ENCODE data around the gene IRF6.

Gene IRF6

DNA sequence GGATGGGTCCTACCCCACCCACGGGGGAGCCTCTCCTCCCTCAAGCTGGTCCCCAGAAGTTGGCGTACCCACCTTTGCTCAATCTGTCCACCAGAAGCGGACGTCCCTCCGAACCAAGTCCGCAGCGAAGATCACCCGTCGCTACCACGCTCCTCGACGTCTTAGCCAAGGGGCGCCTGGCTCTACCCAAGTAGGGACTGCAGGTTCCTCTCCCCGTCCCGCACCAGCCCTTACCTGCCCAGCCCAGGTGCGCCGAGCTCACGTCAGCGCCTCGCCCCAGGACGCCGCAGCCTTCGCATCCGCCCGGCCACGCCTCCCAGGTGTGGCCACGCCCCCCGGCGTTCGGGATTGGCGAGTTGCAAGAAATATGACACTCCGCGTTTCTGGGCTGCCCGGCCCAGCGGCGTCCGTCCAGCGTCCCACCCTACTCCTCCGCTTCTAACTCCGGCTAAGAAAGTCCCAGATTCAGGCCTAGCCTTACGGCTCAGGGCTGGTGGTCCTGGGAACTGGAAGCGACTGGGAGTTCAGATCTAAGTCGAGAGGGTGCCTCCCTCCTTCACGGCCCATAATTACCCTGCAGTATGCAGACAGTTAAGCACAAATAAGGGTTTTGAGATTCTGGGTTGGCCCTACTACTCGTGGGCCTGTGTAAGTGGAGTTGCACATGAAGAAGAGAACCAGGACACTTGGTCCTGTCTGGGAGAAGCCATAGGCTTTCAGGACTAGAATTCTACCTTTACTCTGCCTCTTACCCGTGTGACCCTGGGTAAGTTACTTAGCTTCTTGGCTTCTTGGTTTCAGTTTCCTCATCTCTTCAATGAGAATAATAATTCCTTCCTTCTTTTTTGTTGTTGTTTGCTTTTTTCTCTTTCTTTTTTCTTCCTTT is at the start of gene IRF6:
Gene IRF6, minus strand, starts transcription at position 268 of the 886 bp plus-strand sequence. CDS start 4,729 bp downstream, outside the sequence.
- DNase-seq = peak; percentile 85 to 90 (median 87)

DNA sequence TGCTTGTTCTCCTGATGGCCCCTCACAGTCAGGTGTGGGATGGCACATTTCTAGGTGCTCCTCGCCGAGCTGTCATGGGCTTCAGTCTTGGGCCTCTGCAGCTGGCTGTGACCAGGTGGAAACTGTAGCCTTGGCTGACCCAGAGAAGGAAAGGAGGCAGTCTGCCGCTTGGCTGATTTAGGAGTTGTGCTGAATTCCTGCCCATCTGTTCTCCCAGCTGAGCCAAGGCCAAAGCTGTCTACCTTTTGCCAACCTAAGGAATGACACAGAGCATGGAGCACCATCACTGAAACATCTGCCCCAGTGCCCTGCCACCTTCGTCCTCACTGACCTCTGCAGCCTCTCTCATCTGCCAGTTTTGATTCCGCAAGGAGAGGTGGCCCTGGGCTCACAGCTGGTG is 49.7 kb upstream of the IRF6 start:
- DNase-seq = no peak

DNA sequence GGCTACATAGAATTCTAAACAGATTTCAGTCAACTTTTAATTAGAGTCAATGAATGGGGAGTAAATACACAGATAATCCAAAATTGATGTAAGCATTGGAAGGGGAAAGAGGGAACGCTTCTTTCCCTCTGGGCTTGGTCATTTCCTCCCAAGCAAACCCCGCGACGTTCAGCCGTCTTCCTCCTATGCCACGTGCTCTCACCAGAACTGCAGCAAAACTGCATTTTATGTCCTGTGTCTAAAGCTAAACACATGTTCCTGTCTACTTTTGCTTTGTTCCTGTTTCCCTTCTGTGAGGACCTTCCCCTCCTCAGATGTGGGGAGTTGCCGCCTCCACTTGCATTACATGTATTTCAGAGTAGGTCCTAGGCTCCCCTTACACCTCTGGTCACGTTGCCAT is 49.1 kb upstream of the IRF6 start:
- DNase-seq = no peak

DNA sequence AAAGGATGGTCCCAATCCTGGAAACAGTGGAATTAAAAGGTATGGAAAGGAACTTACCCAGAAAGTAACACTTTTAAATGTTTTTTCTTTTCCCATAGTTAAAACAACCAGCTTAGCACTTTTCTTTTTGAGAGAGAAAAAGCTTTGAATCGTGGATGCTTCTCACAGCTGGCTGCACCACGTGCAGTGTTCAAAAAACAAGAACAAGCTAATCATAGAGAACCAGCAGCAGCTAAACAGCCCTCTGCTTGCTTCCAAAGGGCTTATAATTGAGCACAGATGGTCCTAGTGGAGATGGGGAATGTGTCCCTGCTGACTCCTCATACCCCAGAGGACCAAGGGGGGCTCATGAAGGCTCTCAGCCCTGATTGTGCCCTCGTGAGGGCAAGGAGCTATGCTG is 48.3 kb upstream of the IRF6 start:
- DNase-seq = no peak

DNA sequence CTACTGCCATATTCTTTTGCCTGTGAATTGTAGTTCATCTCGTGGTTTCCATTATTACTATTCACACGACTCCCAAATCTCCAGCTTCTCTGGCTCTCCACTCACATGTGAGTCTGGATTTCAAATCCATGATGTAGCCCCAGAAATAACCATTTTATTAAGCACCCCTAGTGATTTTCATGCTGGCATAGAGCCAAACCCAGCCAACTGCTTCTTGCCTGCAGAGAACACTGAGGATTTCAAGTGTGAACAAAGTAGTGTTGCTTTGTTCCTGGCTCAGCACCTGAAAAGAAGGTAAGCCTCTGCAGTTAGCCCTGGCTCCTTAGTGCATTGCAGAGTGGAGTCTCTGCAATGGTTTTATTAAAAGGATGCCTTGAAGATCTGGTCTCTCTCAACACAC is 47.7 kb upstream of the IRF6 start:
- peak in 1 of 3 experiments; percentile 28 for DNase-seq

DNA sequence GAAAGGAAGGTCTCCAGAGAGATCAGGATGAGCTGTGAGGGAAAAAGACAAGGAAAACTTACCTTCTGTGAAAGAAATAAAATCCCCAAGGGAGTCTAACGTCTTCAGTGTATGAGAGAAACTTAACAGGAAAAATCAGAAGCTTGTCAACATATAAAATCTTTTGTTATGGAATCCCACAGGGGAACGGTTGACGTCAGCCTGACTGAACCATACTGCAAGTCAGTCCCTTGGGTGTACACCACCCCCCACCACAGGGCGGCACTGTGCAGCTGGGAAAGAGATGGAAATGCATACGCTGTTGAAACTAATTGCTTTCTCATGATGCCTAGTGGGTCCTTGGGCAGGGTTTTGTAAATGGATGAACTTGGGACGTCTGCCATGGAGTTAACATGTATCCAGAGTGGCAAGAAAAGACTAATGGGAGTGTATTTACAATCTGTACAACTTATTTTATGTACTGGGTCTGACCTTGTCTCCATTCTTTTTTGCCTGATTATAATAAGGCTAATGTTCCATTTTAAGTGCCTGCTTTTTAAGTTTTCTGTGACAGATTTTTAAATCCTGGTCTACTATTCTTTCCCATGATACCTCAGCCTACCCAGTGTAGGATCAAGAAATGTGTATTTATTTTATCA is 44.5 kb upstream of the IRF6 start:
- DNase-seq = peak; percentile 2 to 53 (median 34)

DNA sequence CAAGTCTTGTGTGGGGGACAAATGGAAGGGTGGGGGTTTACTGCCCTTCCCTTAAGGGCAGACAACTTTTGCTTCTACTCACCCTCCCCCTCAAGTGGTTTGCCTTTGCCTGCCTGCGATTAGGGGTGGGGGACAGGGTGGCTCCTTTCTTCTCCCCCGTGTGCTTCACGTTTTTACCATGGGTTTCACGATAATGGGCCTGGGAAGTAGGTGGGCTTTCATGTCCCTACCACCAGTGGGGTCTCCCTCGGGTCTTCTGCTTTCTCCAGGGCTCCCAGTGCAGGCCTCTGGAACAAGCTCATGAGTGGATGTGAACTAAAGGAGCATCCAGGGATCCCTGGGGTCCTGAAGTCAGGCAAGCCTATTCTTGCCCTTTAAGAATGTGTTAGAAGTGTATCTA is 43.4 kb upstream of the IRF6 start:
- DNase-seq = no peak

DNA sequence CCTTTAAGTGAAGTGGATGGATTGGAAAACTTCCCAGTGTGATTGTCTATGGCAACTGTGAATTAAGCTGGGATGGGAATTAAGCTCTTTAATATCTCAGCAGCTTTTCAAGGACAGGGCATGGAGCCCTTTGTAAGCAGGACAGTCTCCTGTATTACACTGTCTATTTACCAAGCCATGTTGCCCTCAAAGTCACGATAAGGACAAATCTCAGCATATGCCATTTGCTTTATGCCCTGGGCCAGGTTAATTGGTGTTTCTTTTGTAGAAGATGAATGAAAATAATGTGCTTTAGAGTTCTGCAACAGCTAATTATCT is 39.4 kb upstream of the IRF6 start:
- DNase-seq = peak in 2 of 3 experiments; percentile 67 to 95

DNA sequence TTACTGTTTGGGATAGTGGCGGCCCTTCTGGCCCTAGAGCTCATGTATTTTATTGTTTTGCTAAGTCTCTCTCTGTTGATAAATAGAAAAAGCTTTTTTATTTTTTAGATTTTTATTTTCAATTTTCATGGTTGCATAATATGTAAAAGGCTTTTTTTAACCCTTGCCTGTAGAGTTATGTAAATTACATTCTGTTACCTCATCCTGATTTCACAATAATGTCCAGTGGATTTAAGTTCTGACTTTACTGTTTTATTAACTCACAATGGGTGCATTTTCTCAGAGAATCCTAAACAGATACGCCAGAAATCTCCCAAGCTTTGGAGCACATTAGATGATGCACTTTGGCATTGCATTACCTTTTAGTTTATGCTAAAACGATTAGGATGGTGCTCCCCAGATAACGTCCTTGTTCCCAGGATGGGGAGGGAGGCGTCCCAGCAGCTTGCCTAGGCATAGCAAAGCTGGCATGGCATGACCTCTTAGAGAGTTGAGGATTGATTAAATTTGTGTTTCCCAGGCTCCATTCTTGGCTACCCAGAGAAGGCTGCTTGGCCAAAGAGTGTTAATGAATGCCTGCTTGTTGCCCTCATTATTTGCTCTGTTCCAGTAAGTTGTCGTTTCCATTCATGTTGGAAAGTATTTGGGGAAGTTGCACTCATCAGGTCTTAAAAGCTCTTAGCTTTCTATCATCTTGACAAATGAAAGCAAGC is 38.9 kb upstream of the IRF6 start:
- peak in 1 of 3 experiments; percentile 78 for DNase-seq

DNA sequence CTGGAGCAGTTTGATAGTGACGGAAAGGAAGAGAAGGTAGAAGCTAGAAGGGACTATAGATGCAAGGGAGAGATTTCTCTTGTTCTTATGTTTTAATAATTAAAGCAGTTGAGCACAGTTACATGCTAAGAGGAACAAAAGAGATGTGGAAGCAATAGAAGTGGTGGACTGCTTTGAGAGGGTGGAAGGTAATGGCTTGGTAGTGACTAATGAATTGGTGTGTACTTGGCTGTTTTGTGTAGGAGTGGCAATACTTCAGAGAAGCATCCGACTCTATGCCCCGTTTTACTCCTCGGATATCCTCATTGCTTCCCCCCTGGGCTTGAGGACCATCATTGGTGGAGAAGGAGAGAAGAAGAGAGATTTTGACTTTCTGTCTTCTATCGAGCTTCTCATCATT is 34.7 kb upstream of the IRF6 start:
- DNase-seq = no peak

DNA sequence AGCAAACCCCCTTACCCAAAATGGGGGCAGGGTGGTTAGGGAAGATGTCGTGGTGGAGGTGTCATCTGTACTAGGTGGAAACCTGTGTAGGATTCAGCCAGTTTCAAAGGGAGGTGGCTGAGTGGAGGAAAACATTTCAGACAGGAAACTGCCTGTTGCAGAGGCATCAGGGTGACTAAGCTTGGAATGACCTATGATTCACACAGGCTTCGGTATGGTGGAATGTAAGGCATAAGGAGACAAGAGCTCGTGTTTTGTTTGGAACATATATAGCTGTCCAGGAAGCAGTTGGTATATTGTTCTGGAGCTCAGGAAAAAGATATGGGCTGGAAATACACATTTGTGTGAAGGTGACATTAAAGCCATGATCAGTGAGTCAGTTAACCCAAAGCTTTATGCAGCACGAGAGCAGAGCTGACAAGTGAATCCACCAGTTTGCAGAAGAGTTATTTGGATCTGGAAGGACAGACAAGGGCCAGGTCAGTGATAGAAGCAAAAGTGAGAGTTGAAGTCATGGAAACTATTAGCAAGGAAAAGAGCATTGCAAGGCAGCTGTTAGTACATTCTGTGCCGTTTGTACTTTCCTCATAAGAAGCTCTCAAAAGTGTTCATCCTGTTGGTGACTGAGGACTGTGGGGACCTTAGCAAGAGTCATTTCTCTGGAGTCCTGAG is 34.1 kb upstream of the IRF6 start:
- DNase-seq = no peak

DNA sequence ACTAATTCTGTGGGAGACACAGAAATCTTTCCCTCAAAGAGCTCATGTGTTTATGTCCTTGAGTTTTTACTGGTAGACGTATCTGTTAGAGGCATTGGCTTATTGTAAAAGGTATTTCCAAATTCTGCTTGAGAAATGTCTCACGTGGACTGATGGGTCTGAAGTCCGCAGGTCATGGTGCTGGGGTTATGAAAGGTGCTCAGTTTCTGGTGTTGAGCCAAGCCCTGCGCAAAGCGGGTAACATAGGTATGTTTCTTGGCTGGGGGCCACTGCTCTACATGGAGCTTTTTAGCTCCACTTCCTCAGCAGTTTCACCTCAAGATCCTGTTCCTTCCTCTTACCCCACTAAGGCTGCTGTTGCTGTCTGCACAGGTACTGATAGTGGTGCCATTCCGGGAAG is 32.6 kb upstream of the IRF6 start:
- no peak for DNase-seq

DNA sequence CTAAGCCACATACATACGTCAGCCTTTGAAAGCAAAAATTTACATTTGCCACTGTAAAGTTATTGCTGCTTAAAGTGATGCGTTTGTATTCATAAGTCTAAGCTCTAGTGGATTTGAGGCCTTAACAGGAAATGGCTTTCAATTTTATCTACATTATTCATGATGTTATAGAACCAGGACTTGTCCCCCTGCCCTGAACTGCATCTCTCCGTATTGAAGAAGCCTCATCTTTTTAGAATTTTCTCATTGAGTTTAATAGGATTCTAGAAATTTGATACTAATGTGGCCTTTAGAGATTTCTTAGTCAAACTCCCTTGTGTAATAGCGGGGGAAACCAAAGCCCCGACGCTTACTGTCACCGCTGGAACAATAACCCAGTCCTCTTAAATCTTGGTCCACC is 31.7 kb upstream of the IRF6 start:
- DNase-seq = no peak

DNA sequence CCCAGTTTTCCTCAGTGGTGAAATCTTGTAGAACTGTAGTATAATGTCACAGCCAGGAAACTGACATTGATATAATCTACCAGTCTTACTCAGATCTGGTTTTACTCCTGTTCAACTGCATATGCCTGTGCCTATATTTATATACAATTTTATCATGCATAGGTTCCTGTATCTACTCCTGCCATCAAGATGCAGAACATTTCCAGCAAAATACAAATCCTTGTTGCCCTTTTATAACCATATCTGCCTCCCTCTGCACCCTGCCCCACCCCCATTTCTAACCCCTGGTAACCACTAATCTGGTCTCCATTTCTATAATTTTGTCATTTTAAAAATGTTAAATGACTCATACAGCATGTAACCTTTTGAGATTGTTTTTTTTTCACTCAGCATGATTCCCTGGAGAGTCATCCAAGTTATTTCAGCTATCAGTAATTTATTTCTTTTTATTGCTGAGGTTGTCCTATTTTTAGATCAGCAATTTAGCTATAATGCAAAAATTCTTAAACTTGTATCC is 29.9 kb upstream of the IRF6 start:
- no peak for DNase-seq

DNA sequence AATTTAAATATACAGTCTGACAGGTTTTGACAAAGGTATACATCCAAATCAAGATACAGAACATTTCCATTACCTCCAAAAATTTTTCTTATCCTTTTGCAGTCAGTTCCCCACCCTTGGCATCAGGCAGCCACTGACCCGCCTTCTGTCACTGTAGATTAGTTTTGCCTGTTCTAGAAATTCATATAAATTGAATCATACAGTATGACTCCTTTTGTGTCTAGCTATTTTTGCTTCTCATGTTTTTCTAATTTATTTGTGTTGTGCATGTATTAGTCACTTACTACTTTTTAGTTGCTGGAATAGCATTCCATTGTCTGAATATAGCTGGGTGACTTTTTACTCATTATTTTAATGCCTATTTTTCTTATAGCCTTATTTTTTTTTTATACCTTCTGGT is 25.7 kb upstream of the IRF6 start:
- DNase-seq = no peak

DNA sequence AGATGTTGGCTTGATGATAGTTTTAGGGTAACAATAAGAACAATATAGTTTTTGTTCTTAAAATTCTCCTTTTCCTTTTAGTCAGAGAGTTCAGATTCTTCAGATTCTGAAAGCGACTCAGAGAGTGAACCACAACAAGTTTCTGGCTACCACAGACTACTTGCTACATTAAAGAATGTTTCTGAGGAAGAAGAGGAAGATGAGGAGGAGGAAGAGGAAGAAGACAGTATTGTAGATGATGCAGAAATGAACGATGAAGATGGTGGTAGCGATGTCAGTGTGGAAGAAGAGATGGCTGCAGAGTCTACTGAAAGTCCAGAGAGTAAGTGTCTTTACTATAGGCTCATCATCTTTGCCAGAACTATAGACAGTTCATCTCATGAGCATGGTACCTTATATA is 24.8 kb upstream of the IRF6 start:
- no peak for DNase-seq

DNA sequence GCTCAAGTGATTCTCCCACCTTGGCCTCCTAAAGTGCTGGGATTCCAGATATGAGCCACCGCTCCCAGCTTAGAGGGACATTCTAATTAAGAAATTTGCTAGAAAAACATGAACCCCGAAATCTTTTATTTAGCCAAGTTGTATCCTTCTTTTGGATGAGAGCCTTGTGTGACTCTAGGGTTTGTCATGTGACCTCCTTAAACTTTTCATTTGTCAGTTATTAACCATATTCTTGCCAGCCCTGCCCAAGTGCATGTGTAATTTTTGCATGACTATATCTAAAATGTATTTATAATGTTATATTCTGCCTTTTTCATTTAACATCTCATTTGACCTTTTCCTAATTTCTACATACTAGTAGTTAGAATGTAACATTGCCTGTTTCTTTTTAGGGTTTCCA is 23.8 kb upstream of the IRF6 start:
- DNase-seq = no peak

DNA sequence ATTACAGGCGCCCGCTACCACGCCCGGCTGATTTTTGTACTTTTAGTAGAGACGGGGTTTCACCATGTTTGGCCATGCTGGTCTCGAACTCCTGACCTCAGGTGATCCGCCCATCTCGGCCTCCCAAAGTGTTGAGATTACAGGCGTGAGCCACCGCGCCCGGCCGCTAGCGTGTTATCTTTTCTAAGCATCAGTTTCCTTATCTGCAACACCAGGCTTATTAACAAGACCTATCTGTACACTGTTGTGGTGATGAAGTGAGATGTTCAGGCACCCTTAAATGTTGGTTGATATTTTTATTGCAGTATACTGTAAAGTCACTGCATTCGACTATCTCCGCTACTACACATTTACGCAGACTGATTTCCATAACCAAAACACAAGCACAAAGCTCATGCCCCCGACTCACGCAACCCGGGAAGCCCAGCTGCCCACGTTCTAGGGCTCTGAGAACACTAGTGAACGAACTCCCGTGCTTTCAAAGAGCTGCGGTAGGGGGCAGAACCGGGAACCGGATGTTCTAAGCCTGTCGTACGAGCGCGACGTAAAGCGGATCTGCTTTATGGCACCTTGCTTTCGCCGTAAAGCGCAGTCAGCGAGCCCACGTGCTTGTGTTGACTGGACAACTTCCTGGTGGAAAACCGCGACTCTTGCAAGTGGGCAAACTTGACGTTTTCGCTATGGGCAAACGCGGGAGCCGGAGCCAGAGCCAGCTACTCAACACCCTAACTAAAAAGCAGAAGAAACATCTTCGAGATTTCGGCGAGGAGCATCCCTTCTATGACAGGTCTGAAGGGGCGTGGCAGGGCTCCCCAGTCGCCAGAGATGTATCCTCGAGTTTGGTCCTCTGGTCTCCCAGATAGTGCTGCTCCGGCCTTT is 21.7 kb upstream of the IRF6 start, which contains the start of gene UTP25:
Gene UTP25, plus strand, starts transcription at position 589 of the 879 bp plus-strand sequence. Its CDS starts 92 bp downstream, at position 681.
- peak; percentile 93 to 98 (median 94) for DNase-seq

DNA sequence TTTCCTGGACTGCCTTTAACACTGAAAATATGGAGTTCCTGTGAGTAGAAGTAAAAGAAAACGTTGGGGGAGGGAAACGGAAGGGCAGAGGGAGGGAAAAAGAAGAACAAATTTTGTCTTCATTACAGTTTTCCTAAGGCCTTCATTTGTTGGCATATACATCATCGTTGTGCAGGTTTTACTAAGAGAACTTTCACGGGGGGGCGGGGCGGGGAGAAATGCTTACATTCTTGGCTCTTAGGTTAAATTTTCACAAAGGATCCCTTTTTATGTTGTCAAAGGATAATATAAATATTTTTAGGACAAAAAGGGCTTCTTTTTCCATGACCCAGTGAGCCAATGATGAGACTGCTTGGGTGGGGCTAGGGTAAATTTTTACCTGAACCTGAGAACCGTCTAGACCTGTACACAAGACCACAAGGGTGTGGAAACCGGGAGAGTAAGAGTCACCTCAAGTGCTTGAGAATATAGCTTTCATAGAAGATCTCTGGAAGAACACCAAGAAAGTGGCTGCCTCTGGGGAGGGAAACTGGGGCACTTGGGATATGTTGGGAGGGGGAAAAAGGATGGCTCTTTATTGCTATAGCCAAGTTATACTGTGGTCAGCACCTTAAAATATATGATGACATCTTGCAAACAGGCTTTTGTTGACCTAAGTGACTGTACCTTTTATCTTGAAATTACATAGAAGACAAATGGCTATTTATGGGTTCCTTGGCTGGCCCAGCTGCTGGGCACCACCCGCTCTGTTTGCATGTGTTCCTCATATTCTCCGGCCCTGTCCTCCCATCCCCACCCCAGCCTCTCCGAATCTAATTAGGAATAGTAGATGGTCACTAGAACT is 19.9 kb upstream of the IRF6 start:
- DNase-seq = peak in 1 of 3 experiments; percentile 10

DNA sequence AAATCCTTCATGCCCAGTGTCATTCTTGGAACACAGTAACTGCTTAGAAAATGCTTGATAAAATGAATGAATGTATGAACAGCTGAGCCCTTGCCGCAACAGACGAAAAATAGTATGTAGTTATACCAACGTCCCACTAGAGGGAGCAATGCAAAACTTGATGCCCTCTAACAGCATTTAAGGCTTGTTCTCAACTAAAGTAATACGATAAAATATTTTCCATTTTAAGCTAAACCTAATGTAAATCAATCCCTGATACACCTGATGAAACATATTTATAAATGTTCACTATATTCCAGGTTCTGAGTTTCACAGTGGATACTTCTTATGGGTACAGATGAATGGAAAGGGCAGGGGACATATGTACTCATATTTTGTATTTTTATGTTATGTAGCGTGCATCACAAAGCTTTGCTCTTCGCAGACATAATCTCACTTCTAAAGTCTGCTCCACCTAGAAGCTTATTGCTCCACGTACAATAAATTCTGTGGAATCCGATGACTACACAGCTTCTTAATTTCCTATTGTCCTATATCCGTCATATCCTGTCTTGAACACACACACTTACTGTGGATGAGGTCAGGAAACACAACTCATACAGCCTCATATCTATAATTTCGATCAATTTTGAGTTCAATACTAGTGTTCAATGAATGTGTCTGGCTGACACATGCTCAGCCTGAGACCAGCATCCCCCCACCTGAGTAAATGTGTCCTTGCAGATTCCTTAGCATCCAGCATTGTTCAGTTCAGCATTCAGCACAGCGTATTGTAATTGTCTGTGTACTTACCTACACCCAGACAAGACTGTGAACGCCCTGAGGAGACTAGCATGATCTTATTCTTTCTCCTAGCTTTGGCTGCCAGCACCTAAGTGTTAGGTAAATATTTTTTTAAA is 17.4 kb upstream of the IRF6 start:
- peak; percentile 27 to 73 (median 41) for DNase-seq
